ENCODE measurements around the gene PVRIG. TPM values are rescaled to one million over a fixed set of nuclear protein-coding genes. Genes with fewer than 3 reads are reported as not detected.

PVRIG gene
- total and polyA plus RNA-seq, 9 of the 15 experiments (the other 6 are each of a cell fraction or from before 2014, with no cell fraction given) = 0.16 to 0.64 TPM; not detected in 7

DNA sequence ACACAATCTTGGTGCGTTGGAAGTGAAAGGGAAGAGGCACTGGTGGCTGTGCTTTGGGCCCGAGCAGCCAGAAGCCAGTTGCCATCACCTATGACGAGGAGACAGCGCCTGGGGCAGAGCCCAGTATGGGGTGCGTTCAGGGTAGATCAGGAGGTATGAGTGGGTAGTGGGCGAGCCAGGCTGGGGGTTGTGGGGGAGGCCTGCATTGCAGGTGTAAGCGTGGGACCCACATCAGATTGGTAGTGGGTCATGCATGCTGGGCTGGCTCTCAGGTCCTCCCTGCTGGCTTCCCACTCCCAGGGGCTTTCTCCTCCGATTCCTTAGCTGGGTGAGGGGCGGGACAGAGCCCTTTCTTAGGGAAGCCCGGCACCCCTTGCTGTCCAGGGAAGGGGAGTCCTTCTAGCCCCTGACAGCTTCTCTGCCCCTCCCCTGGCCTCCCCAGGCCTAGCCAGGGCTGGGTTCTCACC lies 445 bp upstream of the PVRIG start (continued):
- TF ChIP-seq ZFP30 (CRISPR knock-in tag; IDR thresholded peaks at IDR 0.05; ENCODE audit: borderline replicate concordance) = no peak

DNA sequence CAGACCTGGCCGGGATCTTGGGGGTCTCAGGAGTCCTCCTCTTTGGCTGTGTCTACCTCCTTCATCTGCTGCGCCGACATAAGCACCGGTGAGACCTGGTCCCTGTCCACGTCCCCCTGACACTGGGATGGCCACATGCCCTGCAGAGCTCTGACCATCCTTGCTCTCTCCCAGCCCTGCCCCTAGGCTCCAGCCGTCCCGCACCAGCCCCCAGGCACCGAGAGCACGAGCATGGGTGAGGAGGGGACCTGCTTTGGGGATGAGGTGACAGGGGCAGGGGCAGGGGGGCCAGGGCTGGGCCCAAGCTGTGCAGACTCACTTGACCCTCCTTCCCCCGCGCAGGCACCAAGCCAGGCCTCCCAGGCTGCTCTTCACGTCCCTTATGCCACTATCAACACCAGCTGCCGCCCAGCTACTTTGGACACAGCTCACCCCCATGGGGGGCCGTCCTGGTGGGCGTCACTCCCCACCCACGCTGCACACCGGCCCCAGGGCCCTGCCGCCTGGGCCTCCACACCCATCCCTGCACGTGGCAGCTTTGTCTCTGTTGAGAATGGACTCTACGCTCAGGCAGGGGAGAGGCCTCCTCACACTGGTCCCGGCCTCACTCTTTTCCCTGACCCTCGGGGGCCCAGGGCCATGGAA lies 959 bp downstream of the PVRIG start:
- ChIA-PET CTCF (ENCODE audit: low intra/inter-chr PET ratio) (no interaction called here), POLR2A (no interaction called here)
- Histone ChIP-seq H2AFZ (ENCODE audit: low read depth, low read length) (no peak overlapping the region), H3K27me3 (ENCODE audit: control insufficient read depth in 2 of 2, insufficient read depth in 2 of 2, low read length in 2 of 2) (no peaks in the 10 kb centered on the region), H3K4me2 (ENCODE audit: insufficient read depth, low read length) (no peak overlapping the region), H3K9me3 (replicated peaks; ENCODE audit: control insufficient read depth, insufficient read depth, low read depth, low read length) (no peaks in the 10 kb centered on the region), H4K20me1 (replicated peaks; ENCODE audit: control insufficient read depth, insufficient read depth, low read length) (no peaks in the 10 kb centered on the region), H3K79me2 (ENCODE audit: control insufficient read depth, insufficient read depth, low read length) (no peaks in the 10 kb centered on the region), H3K9ac (ENCODE audit: insufficient read depth in 1 of 2, low read depth in 2 of 2, low read length in 2 of 2) (peak overlapping the region in 1 of 2 experiments; percentile 36; a peak in 1 of 4 replicates), H3K4me3 (no peak overlapping the region), H3K27ac (ENCODE audit: extremely low read depth, low read depth, low read length) (no peak overlapping the region), H3K4me1 (replicated peaks in 1 of 2; ENCODE audit: control insufficient read depth in 2 of 2, insufficient read depth in 2 of 2, low read length in 2 of 2) (peaks cover 4 to 17% of the 10 kb centered on the region in 2 experiments; a peak in 4 of 5 replicates), H3K9me1 (ENCODE audit: control insufficient read depth, insufficient read depth, low read length) (no peaks in the 10 kb centered on the region), H3K36me3 (ENCODE audit: control insufficient read depth, insufficient read depth, low read length) (no peaks in the 10 kb centered on the region)
- WGBS (ENCODE audit: insufficient coverage, low coverage, missing lambda C conversion rate) = 41% methylated on average over 21 of the region's 22 CpGs
- BruUV-seq (replicated peaks) = no TSS peak
- intact Hi-C loops (cut with micrococcal nuclease) = no loop called here
- ATAC-seq (no peak), FAIRE-seq (no peak), DNase-seq (ENCODE audit: extremely low read depth in 1 of 4, low spot score in 3 of 4) (no peak)
- in situ Hi-C loops (cut with MboI) = no loop called here
- TF ChIP-seq NCOA4 (IDR thresholded peaks at IDR 0.05; ENCODE audit: partially characterized antibody) = no peak
- TF ChIP-seq, protein P1, sequence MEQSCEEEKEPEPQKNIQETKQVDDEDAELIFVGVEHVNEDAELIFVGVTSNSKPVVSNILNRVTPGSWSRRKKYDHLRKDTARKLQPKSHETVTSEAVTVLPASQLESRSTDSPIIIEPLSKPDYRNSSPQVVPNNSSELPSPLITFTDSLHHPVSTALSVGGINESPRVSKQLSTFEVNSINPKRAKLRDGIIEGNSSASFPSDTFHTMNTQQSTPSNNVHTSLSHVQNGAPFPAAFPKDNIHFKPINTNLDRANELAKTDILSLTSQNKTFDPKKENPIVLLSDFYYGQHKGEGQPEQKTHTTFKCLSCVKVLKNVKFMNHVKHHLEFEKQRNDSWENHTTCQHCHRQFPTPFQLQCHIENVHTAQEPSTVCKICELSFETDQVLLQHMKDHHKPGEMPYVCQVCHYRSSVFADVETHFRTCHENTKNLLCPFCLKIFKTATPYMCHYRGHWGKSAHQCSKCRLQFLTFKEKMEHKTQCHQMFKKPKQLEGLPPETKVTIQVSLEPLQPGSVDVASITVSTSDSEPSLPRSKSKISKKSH (CRISPR knock-in tag; IDR thresholded peaks at IDR 0.05) = no peak
- no peak for TF ChIP-seq PHF20 (IDR thresholded peaks at IDR 0.05; ENCODE audit: partially characterized antibody)
- TF ChIP-seq ZNF24 (IDR thresholded peaks at IDR 0.05) = no peak
- TF ChIP-seq, protein P2, sequence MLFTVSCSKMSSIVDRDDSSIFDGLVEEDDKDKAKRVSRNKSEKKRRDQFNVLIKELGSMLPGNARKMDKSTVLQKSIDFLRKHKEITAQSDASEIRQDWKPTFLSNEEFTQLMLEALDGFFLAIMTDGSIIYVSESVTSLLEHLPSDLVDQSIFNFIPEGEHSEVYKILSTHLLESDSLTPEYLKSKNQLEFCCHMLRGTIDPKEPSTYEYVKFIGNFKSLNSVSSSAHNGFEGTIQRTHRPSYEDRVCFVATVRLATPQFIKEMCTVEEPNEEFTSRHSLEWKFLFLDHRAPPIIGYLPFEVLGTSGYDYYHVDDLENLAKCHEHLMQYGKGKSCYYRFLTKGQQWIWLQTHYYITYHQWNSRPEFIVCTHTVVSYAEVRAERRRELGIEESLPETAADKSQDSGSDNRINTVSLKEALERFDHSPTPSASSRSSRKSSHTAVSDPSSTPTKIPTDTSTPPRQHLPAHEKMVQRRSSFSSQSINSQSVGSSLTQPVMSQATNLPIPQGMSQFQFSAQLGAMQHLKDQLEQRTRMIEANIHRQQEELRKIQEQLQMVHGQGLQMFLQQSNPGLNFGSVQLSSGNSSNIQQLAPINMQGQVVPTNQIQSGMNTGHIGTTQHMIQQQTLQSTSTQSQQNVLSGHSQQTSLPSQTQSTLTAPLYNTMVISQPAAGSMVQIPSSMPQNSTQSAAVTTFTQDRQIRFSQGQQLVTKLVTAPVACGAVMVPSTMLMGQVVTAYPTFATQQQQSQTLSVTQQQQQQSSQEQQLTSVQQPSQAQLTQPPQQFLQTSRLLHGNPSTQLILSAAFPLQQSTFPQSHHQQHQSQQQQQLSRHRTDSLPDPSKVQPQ (CRISPR knock-in tag; IDR thresholded peaks at IDR 0.05; ENCODE audit: borderline replicate concordance) = no peak
- TF ChIP-seq, protein P3, sequence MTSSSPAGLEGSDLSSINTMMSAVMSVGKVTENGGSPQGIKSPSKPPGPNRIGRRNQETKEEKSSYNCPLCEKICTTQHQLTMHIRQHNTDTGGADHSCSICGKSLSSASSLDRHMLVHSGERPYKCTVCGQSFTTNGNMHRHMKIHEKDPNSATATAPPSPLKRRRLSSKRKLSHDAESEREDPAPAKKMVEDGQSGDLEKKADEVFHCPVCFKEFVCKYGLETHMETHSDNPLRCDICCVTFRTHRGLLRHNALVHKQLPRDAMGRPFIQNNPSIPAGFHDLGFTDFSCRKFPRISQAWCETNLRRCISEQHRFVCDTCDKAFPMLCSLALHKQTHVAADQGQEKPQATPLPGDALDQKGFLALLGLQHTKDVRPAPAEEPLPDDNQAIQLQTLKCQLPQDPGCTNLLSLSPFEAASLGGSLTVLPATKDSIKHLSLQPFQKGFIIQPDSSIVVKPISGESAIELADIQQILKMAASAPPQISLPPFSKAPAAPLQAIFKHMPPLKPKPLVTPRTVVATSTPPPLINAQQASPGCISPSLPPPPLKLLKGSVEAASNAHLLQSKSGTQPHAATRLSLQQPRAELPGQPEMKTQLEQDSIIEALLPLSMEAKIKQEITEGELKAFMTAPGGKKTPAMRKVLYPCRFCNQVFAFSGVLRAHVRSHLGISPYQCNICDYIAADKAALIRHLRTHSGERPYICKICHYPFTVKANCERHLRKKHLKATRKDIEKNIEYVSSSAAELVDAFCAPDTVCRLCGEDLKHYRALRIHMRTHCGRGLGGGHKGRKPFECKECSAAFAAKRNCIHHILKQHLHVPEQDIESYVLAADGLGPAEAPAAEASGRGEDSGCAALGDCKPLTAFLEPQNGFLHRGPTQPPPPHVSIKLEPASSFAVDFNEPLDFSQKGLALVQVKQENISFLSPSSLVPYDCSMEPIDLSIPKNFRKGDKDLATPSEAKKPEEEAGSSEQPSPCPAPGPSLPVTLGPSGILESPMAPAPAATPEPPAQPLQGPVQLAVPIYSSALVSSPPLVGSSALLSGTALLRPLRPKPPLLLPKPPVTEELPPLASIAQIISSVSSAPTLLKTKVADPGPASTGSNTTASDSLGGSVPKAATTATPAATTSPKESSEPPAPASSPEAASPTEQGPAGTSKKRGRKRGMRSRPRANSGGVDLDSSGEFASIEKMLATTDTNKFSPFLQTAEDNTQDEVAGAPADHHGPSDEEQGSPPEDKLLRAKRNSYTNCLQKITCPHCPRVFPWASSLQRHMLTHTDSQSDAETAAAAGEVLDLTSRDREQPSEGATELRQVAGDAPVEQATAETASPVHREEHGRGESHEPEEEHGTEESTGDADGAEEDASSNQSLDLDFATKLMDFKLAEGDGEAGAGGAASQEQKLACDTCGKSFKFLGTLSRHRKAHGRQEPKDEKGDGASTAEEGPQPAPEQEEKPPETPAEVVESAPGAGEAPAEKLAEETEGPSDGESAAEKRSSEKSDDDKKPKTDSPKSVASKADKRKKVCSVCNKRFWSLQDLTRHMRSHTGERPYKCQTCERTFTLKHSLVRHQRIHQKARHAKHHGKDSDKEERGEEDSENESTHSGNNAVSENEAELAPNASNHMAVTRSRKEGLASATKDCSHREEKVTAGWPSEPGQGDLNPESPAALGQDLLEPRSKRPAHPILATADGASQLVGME (CRISPR knock-in tag; IDR thresholded peaks at IDR 0.05) = no peak
- TF ChIP-seq EGR1 (conservative IDR thresholded peaks at IDR 0.05) = no peak
- peak; percentile 19 for TF ChIP-seq RBM22 (IDR thresholded peaks at IDR 0.05; ENCODE audit: low read depth, low read length, poor library complexity, severe bottlenecking)

Measured in K562 (cell line).